ENCODE data around the gene FAM50B. TPM values are rescaled to one million over a fixed set of nuclear protein-coding genes. Genes with fewer than 3 reads are reported as not detected.

The FAM50B gene
- total RNA-seq, 1 experiment from 2014 or later, result 4.3 TPM

- BruUV-seq (replicated peaks), result no TSS peak
- H3K4me1 Mint-ChIP-seq (ENCODE audit: insufficient read depth, unreplicated experiment), result peaks cover 33% of the 10 kb centered on the region
- CTCF ChIA-PET, result interaction anchor here (0.6 to 1.7 kb wide), 5 partner anchors 16 to 99 kb away, joined by 3 to 6 read pairs (median 4); no protein-coding TSS in a partner anchor
- no peak overlapping the region for H3K4me3 Mint-ChIP-seq (ENCODE audit: unreplicated experiment)
- H3K9me3 Mint-ChIP-seq (ENCODE audit: unreplicated experiment), result no peaks in the 10 kb centered on the region
- no peaks in the 10 kb centered on the region for H3K27me3 Mint-ChIP-seq (ENCODE audit: insufficient read depth, unreplicated experiment)
- peak overlapping the region; percentile 64 for H3K27ac Mint-ChIP-seq (ENCODE audit: low read depth, unreplicated experiment)
- TF ChIP-seq, protein P1, sequence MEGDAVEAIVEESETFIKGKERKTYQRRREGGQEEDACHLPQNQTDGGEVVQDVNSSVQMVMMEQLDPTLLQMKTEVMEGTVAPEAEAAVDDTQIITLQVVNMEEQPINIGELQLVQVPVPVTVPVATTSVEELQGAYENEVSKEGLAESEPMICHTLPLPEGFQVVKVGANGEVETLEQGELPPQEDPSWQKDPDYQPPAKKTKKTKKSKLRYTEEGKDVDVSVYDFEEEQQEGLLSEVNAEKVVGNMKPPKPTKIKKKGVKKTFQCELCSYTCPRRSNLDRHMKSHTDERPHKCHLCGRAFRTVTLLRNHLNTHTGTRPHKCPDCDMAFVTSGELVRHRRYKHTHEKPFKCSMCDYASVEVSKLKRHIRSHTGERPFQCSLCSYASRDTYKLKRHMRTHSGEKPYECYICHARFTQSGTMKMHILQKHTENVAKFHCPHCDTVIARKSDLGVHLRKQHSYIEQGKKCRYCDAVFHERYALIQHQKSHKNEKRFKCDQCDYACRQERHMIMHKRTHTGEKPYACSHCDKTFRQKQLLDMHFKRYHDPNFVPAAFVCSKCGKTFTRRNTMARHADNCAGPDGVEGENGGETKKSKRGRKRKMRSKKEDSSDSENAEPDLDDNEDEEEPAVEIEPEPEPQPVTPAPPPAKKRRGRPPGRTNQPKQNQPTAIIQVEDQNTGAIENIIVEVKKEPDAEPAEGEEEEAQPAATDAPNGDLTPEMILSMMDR (IDR thresholded peaks at IDR 0.05; ENCODE audit: unreplicated experiment), result no peak
- POLR2A ChIA-PET, result interaction anchor here (1.2 to 2.7 kb wide), 3 partner anchors 16 to 92 kb away, joined by 4 to 16 read pairs (median 5); no protein-coding TSS in a partner anchor
- no peaks in the 10 kb centered on the region for H3K36me3 Mint-ChIP-seq (ENCODE audit: insufficient read depth, unreplicated experiment)
- peak; percentile 67 for DNase-seq (ENCODE audit: unreplicated experiment)
- intact Hi-C loops (cut with micrococcal nuclease), result no loop called here
Observed at GRCh38 chr6:3841711-3842565, 7.2 kb upstream of the FAM50B start.

DNA sequence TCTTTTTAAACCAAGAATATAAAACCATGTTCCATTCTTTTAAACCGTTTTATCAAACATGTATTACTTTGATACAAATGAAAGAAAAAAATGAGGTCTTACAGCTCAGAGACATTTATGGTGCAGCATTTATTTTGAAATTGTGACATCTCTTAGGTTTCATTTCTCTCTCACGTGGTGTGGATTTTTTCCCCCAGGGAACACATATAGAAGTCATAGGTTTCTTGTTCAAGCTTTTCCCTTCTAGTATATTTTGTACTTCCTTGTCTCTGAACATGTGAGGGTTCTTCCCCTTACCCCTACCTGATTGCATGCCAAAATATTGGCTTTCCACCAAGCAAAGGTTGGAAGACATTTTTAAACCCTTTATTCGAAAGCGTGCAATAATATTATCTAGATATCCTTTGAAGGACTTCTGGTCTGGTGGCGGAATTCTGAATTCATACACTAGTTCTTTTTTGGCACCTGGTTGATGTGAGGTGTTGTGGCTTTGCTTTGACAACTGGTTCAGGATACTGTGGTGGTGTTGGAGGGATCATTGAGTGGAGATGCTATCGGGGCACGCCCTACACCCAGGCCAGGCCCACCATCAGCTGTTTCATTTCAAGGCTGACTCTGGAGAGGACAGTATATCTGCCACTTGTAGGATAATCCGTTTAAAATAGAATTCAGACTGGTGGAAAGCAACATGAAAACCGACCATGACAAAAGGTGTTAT is 5.6 kb upstream of the FAM50B start:
- TF ChIP-seq, protein P1 (IDR thresholded peaks at IDR 0.05; ENCODE audit: unreplicated experiment), result no peak
- POLR2A ChIA-PET, result interaction anchor here (1.0 to 2.7 kb wide), 3 partner anchors 17 to 174 kb away, joined by 3 to 16 read pairs (median 4); no protein-coding TSS in a partner anchor
- no peaks in the 10 kb centered on the region for H3K36me3 Mint-ChIP-seq (ENCODE audit: insufficient read depth, unreplicated experiment)

GRCh38 chr6:3844097-3844463 is 5.1 kb upstream of the FAM50B start:
- Mint-ChIP-seq H3K27me3 (ENCODE audit: insufficient read depth, unreplicated experiment) (no peaks in the 10 kb centered on the region), H3K4me3 (ENCODE audit: unreplicated experiment) (no peak overlapping the region), H3K27ac (ENCODE audit: low read depth, unreplicated experiment) (peak overlapping the region; percentile 49), H3K4me1 (ENCODE audit: insufficient read depth, unreplicated experiment) (peaks cover 46% of the 10 kb centered on the region), H3K36me3 (ENCODE audit: insufficient read depth, unreplicated experiment) (no peaks in the 10 kb centered on the region), H3K9me3 (ENCODE audit: unreplicated experiment) (no peaks in the 10 kb centered on the region)
- DNase-seq (ENCODE audit: unreplicated experiment), result no peak
- TF ChIP-seq, protein P1 (IDR thresholded peaks at IDR 0.05; ENCODE audit: unreplicated experiment), result no peak
- intact Hi-C loops (cut with micrococcal nuclease), result no loop called here
- ChIA-PET POLR2A (no interaction called here), CTCF (no interaction called here)
- BruUV-seq (replicated peaks), result no TSS peak

More for the DNA sequence above, 5.6 kb upstream of the FAM50B start:
- no peak for DNase-seq (ENCODE audit: unreplicated experiment)
- H3K9me3 Mint-ChIP-seq (ENCODE audit: unreplicated experiment), result no peaks in the 10 kb centered on the region
- H3K27me3 Mint-ChIP-seq (ENCODE audit: insufficient read depth, unreplicated experiment), result no peaks in the 10 kb centered on the region
- CTCF ChIA-PET, result interaction anchor here (0.8 to 1.7 kb wide), 3 partner anchors 11 to 95 kb away, joined by 3 to 4 read pairs (median 3); no protein-coding TSS in a partner anchor
- peaks cover 46% of the 10 kb centered on the region for H3K4me1 Mint-ChIP-seq (ENCODE audit: insufficient read depth, unreplicated experiment)
- H3K4me3 Mint-ChIP-seq (ENCODE audit: unreplicated experiment), result no peak overlapping the region
- BruUV-seq (replicated peaks), result no TSS peak
- H3K27ac Mint-ChIP-seq (ENCODE audit: low read depth, unreplicated experiment), result peak overlapping the region; percentile 49
- intact Hi-C loops (cut with micrococcal nuclease), result no loop called here

DNA sequence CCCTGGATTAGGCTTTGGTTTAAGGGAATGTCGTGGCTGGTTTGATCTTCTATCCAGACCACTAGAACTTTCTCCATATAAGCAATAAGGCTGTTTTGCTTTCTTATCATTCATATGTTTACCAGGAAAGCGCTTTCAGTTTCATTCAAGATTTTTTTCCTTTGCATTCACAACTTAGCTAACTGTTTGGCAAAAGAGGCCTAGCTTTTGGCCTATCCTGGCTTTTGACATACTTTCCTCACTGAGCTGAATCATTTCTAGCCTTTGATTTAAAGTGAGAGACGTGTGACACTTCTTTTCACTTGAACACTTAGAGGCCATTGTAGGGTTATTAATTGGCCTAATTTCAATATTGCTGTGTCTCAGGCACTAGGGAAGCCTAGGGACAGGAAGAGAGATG is 1.7 kb upstream of the FAM50B start:
- DNase-seq (ENCODE audit: unreplicated experiment), result no peak
- intact Hi-C loops (cut with micrococcal nuclease), result no loop called here
- BruUV-seq (replicated peaks), result no TSS peak
- ChIA-PET POLR2A (interaction anchor here (0.5 to 3.3 kb wide), 14 partner anchors 14 to 1728 kb away, joined by 3 to 34 read pairs (median 6); no protein-coding TSS in a partner anchor), CTCF (interaction anchor here (0.6 to 4.2 kb wide), 14 partner anchors 20 to 783 kb away, joined by 3 to 21 read pairs (median 4); no protein-coding TSS in a partner anchor)
- H3K4me1 Mint-ChIP-seq (ENCODE audit: insufficient read depth, unreplicated experiment), result peaks cover 32% of the 10 kb centered on the region
- H3K27ac Mint-ChIP-seq (ENCODE audit: low read depth, unreplicated experiment), result no peak overlapping the region
- no peaks in the 10 kb centered on the region for H3K27me3 Mint-ChIP-seq (ENCODE audit: insufficient read depth, unreplicated experiment)
- H3K36me3 Mint-ChIP-seq (ENCODE audit: insufficient read depth, unreplicated experiment), result no peaks in the 10 kb centered on the region
- no peaks in the 10 kb centered on the region for H3K9me3 Mint-ChIP-seq (ENCODE audit: unreplicated experiment)
- TF ChIP-seq, protein P1 (IDR thresholded peaks at IDR 0.05; ENCODE audit: unreplicated experiment), result no peak
- no peak overlapping the region for H3K4me3 Mint-ChIP-seq (ENCODE audit: unreplicated experiment)

All from MCF 10A (cell line).